GM19193 (cell line): ENCODE results near the gene PEX10.

ENCODE experiments used
- POLR2A ChIP-seq: IDR thresholded peaks from 4 replicates; pipeline ENCODE4 v1.6.1; 2011; ENCODE audit not compliant: insufficient read depth, insufficient read length; ENCODE audit errors: extremely low read depth

Gene PEX10

DNA sequence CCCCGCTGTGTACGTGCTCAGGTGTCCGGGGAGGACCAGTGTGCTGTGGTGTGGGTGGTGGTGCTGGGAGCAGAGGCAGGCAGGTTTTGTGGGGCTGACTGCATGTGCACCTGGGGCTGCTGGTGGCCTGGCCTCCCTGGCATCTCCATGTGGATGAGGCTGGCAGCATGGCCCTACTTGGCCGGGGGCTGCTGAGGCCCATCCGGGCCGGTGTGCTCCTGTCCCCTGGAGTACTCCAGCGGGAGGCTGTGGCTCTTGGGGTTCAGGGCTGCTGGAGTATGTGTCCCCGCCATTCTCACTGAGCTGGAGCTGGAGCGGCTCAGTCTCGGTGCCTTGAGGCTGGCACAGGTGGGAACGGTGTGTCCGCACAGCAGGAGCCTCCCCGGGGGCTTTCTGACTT is 20.8 kb upstream of the PEX10 start:
- no peak for TF ChIP-seq POLR2A

DNA sequence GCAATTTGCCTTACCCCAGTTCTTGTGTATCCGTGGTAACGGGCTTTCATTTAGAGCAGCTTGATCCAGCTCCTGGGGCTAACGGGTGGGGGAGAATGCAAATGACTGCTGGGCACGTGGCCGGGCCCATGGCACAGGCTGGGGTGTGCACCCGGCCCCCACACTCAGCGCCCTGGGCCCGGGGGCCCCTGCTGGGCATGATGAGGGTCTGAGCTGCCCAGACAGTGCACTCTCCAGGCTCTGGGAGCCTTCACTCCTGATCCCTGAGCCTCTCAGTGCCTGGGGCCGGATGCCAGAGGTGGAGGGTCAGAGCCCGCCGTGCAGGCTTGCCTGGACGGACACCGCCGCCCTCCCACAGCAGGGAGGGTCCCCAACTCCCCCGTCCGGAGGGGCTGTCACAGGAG is 20.1 kb upstream of the PEX10 start:
- TF ChIP-seq POLR2A, result no peak

DNA sequence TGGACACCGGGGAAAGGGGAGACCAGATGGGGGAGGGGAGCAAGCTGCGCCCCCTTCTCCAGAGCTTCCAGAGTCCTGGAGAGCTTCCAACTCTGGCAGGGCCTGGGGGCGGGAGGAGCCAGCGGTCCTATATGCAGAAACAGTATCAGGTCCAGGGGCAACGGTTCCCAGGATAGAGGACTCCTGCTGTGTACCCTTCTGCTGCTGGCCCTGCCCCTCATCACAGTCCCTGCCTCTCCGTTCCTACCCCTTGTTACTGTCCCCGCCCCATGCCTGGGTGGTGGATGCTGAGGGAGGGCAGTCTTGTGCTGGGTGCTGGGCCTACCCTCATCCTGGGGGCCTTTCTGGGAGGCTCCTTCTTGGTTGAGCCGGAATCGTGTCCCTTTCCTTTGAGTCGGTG is 19.2 kb upstream of the PEX10 start:
- TF ChIP-seq POLR2A, result no peak

DNA sequence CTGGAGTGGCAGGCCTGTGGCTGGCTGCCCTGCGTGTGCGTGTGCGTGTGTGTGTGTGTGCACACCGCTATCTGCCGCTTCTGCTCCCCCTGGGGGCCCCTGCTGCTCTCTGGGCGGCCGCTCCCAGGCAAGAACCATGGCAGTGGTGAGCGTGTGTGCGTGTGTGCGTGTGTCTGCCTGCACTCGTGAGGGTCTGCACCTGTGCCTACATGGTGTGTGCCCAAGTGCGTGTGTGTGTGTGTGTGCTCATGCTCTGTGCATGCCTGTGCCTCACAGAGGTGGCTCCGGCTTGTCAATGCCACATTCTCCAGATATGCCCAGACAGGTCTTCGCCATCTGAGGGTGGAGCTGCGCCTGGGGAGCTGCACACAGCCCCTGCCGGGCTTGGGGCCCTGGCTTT is 18.7 kb upstream of the PEX10 start:
- TF ChIP-seq POLR2A, result no peak

DNA sequence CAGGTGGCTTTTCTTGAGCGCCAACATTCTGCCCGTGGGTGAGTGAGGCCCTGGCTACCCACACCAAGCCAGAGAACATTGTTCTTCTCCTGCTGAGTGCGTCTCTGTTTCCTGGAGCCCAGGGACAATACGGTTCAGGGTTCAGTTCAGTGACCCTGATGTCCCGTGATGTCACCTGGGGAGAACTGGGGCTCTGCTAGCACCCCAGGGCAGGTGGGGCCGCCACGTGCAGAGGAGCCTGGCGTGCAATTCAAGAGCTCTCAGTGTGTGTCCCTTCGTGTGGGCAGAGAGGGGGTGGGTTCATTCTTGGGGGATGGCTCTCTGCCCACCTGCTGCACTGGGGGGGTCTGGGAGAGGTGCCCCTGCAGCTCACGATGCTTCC is 18.2 kb upstream of the PEX10 start:
- no peak for TF ChIP-seq POLR2A

DNA sequence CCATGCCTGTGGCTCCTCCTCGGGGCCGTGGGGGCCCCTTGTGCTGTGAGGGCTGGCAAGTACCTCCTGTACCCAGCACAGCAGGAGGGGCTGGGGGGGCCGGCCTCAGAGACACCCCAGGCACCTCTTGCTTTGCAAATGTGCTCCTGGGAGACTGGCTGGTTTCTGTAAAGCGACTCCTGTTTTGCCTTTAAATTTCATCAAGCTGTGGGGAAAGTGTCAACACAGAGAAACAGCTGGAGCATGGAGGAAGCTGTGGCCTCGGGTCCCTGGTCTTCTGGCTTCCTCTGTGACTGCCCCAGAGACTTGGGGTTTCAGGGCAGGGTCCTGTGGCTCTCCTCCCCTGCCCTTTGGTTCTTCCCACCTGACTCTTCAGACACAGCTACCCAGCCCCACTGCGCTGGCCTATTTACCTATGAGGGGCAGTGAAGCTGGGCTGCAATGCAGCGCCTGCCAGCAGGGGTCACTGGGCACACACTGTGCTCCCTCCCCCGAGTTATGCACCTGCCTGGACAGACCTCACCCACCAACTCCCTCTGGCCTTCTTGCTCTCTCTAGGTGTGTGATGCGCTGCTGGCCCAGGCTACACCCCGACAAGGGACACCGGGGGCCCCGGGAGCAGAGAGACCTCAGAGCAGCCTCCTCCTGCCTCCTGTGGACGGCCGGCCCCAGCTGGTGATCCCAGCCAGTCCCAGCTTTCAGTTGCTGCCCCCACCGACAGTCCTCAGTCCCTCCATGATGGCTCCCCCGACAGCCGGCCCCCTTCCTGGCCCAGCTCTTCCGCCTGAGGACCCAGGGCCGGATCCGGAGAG is 17.6 kb upstream of the PEX10 start:
- no peak for TF ChIP-seq POLR2A

DNA sequence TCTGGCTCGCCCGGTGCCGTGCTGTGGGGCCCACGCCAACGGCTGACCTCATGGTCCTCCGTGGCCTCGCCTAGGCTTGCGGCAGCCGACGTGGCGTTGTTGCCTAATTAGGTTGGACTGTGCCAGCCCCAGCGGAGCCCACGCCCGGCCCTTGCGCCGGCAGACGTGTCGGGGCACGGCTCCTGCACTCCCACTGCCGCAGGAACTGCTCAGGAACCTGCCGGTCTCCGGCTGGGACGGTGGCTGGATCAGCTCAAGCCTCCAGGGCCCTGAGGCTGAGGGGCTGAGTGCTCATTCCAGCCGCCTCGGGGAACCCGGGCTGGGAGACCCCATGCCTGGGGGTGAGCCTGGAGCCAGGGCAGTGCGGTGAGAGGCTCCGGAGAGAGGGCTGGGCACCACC is 16.1 kb upstream of the PEX10 start:
- no peak for TF ChIP-seq POLR2A

DNA sequence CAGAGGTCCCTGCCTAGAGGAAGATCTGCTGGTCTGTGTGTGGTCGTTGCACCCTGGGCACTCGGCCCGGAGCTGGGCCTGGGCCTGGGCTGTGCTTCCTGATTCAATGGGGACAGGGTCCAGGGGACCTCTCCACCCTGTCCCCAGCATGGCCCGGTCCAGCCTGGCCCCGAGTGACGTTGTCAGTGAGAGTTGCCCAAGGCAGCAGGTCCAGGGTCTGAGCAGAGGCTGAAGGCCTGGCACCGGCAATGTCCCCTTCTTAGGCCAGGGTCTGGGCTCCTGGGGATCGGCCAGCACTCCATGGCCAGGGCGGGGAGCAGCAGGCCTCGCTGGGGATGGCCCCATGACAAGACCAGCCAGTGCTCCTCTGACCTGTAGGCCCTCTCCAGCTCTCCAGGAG is 15.6 kb upstream of the PEX10 start:
- no peak for TF ChIP-seq POLR2A

DNA sequence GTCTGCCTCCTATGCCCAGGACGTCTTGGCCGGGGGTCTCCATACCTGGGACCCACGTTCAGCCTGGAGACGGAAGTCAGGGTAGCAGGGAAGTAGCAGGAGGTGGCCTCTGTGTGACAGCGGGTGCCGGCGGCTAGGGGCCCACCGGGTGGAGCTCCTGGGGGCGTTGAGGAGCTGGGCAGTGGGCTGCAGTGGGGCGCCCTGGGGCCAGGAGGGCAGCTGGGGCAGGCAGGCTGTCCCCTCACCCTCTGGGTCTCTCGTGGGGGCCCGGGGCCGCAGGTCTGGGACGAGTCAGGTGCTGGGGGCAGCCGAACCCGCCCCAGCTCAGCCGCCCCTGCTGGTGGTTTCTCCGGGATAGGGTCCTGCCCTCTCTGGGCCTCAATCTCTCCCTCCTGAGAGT is 14.7 kb upstream of the PEX10 start:
- no peak for TF ChIP-seq POLR2A

DNA sequence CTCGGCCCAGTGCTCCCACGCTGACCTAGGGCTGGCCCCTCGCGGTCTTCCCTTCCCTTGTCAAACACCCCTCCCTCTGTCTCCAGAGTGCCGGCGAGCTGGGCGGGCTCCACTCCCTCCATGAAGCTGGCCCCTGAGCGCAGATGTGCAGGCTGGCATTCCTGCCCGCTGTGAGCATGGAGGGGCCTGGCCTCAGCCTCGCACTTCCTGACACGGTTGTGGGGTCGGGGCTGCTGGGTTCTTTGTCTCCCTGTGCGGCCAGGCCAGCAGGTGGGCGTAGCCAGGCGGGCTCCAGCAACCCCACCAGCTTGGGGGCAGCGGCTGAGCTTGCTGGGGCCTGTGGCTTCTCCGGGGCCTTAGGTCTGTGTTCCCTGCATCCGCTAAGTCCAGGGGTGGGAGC is 14.2 kb upstream of the PEX10 start:
- TF ChIP-seq POLR2A, result no peak

DNA sequence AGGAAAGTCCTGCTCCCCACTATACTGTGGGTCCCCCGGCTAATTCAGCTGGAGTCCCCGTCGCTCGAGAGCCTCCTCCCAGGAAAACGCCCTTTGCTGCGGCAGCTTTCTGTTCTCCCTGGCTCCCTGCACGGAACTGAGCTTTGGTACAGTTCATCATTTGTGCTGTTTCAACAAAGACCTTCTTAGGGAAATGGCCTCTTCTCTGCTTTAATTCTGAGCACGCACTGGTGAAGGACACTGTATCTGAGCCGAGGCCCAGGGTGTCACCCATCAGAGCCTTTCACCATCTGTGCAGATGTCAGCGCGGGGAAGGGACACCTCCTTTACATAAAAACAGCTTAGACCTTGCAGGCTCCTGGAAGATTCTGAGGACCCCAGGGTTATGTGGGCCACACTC is 13.5 kb upstream of the PEX10 start:
- no peak for TF ChIP-seq POLR2A

DNA sequence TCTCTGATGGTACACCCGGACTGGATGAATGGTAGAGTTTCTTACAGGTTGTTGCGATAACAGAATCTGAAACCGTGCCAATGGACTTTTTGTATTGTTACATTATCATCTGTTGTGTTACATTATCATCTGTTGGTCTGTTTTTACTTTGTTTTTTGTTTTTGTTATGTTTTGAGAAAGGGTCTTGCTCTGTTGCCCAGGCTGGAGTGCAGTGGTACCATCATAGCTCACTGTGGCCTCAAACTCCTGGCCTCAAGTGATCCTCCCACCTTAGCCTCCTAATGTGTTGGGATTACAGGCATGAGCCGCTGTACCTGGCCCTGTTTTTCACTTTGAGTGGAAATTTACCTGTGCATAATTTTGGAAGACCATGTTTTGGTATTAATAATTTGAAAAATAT is 10.2 kb upstream of the PEX10 start:
- no peak for TF ChIP-seq POLR2A

DNA sequence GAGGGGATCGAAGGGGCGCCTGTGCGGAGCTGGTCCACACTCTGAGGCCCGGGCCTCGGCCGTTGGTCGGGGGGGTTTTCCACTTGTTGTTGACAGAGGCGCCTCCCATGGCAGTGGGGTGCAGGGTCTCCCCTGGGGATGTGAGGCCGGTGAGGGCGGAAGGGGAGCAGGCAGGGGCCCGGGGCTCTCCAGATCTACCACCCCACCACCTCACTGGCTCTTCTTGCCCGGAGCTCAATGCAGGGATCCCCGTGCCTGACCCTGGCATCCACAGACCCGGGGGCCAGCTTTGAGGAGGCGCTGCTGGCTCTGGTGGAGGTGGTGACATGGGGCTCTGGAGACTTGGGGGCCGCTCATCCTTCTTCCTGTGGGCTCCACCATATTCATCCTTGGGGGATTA is 7.1 kb upstream of the PEX10 start:
- no peak for TF ChIP-seq POLR2A

DNA sequence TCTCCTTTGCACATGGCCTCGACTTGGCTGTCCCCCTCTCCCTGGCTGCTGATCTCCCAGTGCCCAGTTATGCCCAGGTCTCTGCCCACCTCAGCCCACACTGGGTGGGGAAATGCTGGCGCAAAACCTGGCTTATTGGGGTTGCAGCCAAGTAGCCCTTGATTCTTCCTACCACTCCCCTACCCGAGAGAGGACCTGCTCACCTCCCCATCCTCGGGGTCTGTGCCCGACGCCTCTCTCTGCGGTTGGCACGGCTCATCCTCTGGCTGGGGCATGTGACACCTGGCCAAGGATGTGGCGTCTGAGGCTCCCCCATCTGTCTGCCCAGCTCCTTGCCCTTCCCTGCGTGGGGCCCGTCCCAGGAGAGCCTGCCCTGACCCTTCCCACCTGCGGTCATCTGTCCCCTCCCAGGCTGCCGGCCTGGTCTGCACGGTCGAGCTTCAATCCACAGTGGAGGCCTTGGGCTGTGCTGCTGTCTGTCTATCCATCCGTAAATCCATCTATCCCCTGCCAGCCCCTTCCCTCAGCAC is 6.5 kb upstream of the PEX10 start:
- no peak for TF ChIP-seq POLR2A

DNA sequence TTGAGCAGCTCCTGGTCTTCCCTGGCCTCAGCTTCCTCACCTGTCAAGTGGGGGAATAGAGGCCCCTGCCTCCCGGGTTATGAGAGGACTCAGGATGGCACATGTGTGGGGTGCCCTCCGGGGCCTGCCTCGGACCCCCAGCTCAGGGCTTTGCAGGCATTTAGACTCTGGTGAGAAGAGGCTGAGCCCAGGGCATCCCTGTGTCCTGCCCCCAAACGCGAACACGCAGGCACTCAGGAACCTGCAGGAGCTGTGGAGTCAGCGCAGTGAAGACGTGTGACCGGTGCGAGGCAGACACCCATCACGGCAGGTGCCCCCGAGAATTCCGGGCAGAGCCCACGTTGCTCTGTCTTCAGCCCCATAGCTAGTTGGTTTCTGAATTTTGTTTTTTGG is 5.5 kb upstream of the PEX10 start:
- no peak for TF ChIP-seq POLR2A

DNA sequence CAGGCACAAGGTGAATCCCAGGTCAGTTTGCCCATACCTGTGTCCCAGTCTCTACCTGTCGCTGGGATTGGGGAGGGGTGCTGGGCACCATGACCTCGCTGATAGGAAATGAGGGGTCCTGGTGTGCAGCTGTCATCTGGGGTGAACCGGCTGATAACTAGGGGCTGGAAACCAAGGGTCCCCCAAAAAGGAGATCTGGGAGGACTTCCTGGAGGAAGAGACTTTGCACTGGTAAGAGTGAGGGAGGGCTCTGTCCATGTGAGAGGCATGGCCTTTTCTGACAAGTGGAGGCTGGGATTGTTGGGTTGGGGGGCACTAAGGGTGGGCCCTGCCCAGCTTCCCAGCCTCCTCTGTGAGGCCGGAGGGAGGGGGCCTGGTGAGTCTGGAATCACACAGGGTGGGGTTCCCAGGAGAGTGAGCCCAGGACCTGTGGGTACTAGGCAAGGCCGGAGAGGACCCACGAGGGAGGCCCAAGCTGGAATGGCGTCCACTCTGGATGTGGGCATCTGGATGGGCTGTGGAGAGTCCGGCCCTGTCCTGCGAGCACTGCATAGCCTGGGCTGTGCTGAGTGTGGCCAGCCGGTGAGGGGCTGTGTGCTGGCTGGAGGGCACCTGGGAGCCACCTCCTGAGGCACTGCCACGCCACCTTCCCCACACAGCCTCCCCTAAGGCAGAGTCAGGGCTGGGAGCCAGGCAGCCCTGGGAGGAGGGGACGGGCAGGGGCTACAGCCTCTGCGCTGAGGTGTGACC is 4.9 kb upstream of the PEX10 start:
- no peak for TF ChIP-seq POLR2A

DNA sequence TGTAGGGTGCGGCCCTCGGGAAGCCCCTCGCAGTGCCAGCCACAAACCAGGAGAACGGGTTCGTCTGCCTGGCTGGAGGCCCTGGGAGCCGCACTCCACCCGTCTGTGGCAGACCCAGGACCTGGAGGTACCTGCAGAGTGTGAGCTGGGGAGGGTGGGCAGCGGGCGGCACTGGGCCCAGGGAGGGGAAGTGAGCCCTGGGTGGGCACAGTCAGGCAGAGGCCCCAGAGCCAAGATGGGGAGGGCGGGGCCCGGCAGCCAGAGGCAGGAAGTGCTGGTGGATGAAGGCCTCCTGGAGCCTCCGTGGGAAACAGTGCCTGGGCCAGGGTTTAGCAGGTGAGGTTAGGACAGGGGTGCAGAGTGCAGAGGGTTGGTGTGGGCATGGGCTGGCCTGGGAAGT is 4.0 kb upstream of the PEX10 start:
- TF ChIP-seq POLR2A, result no peak

DNA sequence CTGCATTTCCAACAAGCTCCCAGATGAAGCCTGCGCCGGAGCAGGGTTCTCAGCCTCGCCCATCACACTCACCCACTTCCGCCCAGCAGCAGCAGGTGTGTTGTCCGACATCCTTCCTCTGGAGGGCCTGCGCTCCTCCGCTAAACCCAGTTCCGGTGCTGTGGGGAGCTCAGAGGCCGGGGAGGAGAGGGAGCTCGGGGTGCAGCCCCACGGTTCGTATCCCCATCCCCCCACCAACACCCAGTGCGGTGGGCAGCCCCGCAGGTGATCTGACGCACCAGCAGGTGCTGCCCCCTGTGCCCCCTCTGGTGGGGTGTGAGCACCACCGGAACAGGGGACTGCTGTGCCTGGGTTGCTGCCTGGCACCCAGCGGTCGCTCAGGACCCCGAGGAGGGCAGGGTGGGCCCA is 3.4 kb upstream of the PEX10 start:
- no peak for TF ChIP-seq POLR2A
